Thoracic aorta (tissue), 2 donors: ENCODE measurements around the gene DAND5. TPM values are rescaled to one million over a fixed set of nuclear protein-coding genes. Genes with fewer than 3 reads are reported as not detected.

Experiments used
- ATAC-seq: fragments of 150-250 bp; one replicate; pipeline ENCODE4 v1.8.0; 2017; ENCODE audit warnings: low read depth; ENCODE audit not compliant: insufficient number of reproducible peaks, low FRiP score
- DNase-seq: peaks from one replicate; pipeline ENCODE4 v3.0.0-alpha.2; 2020; ENCODE audit warnings: low spot score
- H3K27ac ChIP-seq, 2 donors: fragments of 200-600 bp; sonication (generic); 1 replicate in 1 of 2; 2 replicates in 1 of 2; pipeline ENCODE4 v1.5.1; 2016; ENCODE audit warnings: mild to moderate bottlenecking in 2 of 2, moderate library complexity in 2 of 2
- H3K27me3 ChIP-seq: fragments of 200-600 bp; sonication (generic); replicated peaks from 2 replicates; pipeline ENCODE4 v1.6.0; 2016; ENCODE audit warnings: mild to moderate bottlenecking; ENCODE audit not compliant: insufficient read depth
- H3K36me3 ChIP-seq: fragments of 200-600 bp; sonication (generic); one replicate; pipeline ENCODE4 v1.5.1; 2016
- H3K4me1 ChIP-seq, 2 donors: fragments of 200-600 bp; sonication (generic); 1 replicate in 1 of 2; 2 replicates in 1 of 2; pipeline versions ENCODE4 v1.5.1 to v1.6.0; 2016; ENCODE audit warnings: low read depth in 2 of 2, mild to moderate bottlenecking in 1 of 2; ENCODE audit not compliant: control insufficient read depth in 1 of 2
- H3K4me3 ChIP-seq: fragments of 200-600 bp; sonication (generic); 2 replicates; pipeline ENCODE4 v1.5.1; 2016; ENCODE audit warnings: mild to moderate bottlenecking
- H3K9me3 ChIP-seq: fragments of 200-600 bp; sonication (generic); 2 replicates; pipeline ENCODE4 v1.5.1; 2016
- CTCF ChIP-seq: fragments of 200-600 bp; sonication (generic); IDR thresholded peaks from one replicate; pipeline ENCODE4 v1.5.1; 2019; ENCODE audit warnings: antibody characterized with exemption
- total RNA-seq, 2 donors: library from RNA; depleted of rRNA; stranded (reverse); fragments of >200 nt; gene quantifications; one replicate each; pipeline versions ENCODE4 v1.1.0 to v1.2.3, GENCODE V29; 2016

Gene DAND5
- total RNA-seq, 2 donors from 2014 or later, result not detected

GRCh38 chr19:12984143-12984627 is 14.8 kb downstream of the DAND5 start:
- DNase-seq (no peak), ATAC-seq (peak; percentile 10)
- H3K27ac ChIP-seq, result no peak overlapping the region
- peaks cover 0 to 5% of the 10 kb centered on the region in 2 donors for H3K4me1 ChIP-seq
- H3K27me3 ChIP-seq, result no peaks in the 10 kb centered on the region
- H3K9me3 ChIP-seq, result no peaks in the 10 kb centered on the region
- no peak for TF ChIP-seq CTCF
- no peak overlapping the region for H3K4me3 ChIP-seq
- no peaks in the 10 kb centered on the region for H3K36me3 ChIP-seq

- Histone ChIP-seq H3K27ac (no peak overlapping the region), H3K9me3 (no peaks in the 10 kb centered on the region), H3K4me3 (no peak overlapping the region), H3K27me3 (no peaks in the 10 kb centered on the region), H3K4me1 (peaks cover 0 to 5% of the 10 kb centered on the region in 2 donors), H3K36me3 (no peaks in the 10 kb centered on the region)
- ATAC-seq (no peak), DNase-seq (no peak)
- TF ChIP-seq CTCF, result no peak
Observed at GRCh38 chr19:12984683-12985048, 15.3 kb downstream of the DAND5 start.

- H3K27me3 ChIP-seq, result no peaks in the 10 kb centered on the region
- H3K9me3 ChIP-seq, result no peaks in the 10 kb centered on the region
- no peak overlapping the region for H3K27ac ChIP-seq
- no peaks in the 10 kb centered on the region for H3K36me3 ChIP-seq
- no peak overlapping the region for H3K4me3 ChIP-seq
- H3K4me1 ChIP-seq, result peaks cover 0 to 5% of the 10 kb centered on the region in 2 donors
- TF ChIP-seq CTCF, result no peak
- DNase-seq (no peak), ATAC-seq (no peak)
Observed at GRCh38 chr19:12985049-12985776, 15.8 kb downstream of the DAND5 start.

- no peaks in the 10 kb centered on the region for H3K36me3 ChIP-seq
Observed at GRCh38 chr19:12986726-12987125, 17.4 kb downstream of the DAND5 start.

GRCh38 chr19:12987190-12987589 is 17.8 kb downstream of the DAND5 start:
- H3K27ac ChIP-seq, result no peak overlapping the region
- H3K9me3 ChIP-seq, result no peaks in the 10 kb centered on the region
- ATAC-seq, result no peak
- H3K4me3 ChIP-seq, result no peak overlapping the region
- no peak for TF ChIP-seq CTCF
- DNase-seq, result no peak
- H3K36me3 ChIP-seq, result no peaks in the 10 kb centered on the region
- H3K27me3 ChIP-seq, result no peaks in the 10 kb centered on the region
- peaks cover 0 to 5% of the 10 kb centered on the region in 2 donors for H3K4me1 ChIP-seq

More at GRCh38 chr19:12986726-12987125, 17.4 kb downstream of the DAND5 start:
- Histone ChIP-seq H3K9me3 (no peaks in the 10 kb centered on the region), H3K4me1 (peaks cover 0 to 5% of the 10 kb centered on the region in 2 donors), H3K4me3 (no peak overlapping the region), H3K27me3 (no peaks in the 10 kb centered on the region), H3K27ac (no peak overlapping the region)
- TF ChIP-seq CTCF, result no peak
- ATAC-seq, result no peak
- DNase-seq, result no peak
